HG03521 (cell line): ENCODE measurements around the gene ZDHHC14.

Experiments
- ATAC-seq: cut with Tn5 transposase; IDR thresholded peaks from one replicate; pipeline ENCODE4 v1.9.1; 2021; ENCODE audit warnings: mild to moderate bottlenecking, moderate library complexity; ENCODE audit not compliant: unreplicated experiment

The ZDHHC14 gene

DNA sequence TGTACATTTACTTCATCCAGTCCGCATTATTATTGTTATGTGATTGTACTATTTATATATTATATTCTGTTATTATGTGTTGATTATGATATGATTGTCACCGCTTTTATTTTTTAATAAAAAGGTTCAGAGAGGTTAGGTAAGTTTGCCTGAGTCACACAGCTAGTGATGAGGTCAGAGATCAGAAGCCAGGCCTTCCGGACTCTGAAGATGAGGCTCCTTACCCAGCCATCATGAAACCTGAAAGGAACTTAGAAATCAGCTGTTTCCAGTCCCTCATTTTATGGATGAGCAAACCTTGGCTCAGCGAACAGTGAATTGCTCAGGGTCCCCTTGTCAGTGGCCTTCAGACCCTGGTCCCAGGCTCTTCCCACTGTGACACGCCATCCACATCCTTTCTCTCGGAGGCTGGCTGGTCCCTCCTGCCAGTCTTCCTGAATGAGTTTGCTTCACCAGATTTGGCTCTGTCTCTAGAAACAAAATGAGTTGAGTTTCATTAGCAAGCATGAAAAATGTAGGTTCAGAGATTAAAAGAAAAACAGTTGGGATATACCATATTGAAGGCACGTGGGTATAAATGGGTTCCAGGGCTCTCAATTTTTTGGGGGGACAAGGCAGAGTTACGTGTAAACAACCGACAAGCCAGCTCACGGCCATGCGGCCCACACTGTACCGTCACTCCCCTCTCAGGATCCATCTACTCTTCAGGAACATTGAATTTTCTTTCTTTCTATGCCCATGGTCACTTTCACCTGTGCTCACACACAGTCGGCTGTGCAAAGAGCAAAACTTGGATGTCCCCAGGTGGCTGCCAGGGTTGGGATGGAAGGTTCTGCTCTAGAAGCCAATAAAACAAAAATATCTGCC, 132.9 kb downstream of the ZDHHC14 start:
- ATAC-seq, result no peak

DNA sequence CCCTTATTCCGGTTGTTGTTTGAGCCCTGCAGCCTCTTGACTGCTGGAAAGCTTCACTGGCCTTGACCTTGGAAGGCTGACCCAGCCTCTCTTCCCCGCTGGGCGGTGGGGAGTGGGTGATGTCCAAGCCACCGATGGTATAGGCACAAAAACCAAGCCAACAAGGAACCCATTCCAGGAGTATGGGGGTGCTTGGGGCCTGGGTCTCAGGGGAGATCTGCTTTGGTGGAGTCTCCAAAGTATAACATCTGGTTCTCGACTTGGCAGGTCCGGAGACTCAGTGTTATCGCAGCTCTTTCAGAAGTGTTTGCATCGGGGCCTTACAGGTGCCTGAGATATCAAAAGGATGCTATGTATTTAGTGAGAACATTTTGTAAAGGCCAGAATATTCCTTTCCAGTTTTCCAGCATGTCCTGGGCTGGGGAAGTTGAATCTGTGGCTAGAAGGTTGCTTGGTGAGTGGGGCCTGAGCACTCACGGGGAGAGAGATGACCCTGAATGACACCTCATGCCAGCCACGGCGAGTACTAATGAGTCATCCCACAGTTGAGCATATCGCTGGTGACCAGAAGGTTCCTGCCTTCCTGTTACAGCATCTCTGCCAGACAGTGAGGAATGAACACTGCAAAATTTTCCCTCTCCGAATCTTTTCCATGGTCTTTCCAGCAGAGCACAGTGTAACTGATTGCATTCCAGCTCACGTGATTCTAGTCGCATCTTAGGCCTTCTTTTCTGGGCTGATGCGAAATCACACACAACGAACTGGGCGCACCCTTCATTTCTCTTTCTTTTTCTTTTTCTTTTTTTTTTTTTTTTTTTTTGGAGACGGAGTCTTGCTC, 133.9 kb downstream of the ZDHHC14 start:
- no peak for ATAC-seq

DNA sequence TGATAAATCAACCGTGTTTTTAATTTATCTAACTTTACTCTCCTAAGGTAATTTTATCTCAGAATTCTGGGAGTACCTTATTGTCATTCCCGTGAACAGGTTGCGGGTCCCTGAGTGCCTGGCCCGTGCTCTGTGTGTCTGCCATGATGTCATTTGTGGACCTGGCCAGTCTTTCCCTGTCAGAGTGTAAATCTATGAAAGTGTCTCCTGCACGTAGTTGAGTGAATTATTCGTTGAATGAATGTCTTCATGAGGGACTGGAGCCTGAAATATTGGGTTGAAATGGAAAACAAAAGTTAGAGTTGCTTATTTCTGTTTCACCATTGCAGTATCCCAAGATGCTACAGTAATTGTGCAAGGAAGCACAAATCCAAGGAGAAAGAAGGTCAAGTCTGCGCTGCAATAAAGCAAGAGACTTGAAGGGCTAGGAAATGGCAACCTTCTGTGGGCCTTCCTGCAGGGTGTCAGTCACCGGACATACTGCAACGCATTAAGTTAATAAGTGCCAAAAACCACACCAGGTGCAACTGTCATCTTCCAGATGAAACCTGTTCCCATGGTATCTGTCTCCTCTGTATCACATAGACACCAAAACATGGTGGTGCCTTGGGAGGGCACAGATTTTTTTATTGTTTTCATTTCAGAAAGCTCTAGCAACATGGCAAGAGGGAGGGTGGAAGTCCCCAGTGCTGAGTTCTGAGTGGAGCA, 135.5 kb downstream of the ZDHHC14 start:
- no peak for ATAC-seq

DNA sequence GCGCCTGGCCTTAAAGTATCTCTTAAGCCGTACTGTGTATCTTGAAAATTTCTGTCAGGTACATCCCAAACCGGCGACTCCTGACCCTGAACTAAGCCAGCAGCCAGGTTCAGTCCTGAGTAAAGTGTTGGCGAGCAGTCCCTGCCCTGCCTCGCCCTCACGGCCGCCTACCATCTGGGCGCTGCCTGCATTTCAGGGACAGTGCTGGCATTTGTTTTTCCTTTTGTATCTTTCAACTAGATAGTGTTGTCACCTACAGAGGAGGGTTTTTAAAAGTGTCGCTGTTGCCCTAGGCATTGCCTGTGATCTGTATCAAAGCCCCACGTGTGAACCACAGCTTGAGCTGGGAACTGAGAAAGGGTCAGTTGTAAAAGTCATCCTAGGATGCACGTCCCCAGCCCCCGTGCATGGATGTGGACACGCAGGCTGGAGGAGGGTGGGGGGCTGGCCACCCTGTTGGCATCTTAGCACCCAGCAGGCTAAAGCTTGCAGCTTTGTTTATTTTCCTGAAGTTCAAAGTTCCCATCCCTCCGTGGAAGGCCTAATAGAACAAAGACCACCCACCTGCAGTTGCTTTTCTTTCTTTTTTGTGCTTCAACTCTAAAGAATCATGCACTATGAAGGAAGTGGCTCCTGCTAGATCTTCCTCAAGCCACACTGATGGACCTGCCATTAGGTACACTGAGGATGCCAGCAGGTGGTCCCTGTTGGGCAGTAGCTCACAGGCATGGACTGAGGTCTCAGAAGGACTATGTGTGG, 136.8 kb downstream of the ZDHHC14 start:
- ATAC-seq, result no peak

DNA sequence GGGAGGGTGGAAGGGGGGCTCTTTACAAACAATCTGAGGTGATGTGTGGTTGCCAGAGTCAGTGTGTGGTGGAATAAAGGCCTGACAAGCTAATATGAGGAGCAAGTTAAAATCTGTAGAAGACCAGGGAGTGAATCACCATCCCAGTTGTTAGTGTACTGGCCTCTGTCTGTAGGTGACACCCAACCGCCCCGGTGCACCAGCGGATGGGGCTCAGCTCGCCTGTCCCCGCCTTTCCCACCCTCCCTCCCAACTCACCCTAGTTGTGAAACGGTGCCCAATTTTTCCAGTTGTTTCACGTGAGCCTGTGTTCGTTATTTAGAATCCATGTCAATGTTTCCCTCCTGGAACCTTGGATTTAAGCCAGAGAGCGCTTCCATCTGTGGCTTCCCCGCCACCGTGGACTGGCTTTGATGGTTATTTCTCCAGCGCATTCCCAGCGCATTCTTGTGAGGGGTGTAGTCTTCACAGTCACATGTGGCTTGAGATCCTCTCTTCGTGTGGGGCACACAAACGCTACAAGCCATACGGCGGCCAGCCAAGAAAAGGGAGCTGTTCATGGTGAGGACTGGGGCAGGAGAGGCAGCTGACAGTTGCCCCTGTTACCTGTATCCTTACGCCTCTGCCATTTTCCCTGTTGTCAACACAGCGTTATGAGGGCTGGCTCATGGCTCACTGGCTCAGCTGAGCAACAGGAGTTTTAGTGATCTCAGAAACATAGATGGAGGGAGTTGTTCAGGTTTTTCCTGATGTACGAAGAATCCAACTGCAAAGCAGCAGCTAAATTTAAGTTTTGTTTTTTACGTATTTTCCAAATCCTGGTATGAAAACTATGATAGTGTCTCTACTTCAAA, 137.6 kb downstream of the ZDHHC14 start:
- no peak for ATAC-seq

DNA sequence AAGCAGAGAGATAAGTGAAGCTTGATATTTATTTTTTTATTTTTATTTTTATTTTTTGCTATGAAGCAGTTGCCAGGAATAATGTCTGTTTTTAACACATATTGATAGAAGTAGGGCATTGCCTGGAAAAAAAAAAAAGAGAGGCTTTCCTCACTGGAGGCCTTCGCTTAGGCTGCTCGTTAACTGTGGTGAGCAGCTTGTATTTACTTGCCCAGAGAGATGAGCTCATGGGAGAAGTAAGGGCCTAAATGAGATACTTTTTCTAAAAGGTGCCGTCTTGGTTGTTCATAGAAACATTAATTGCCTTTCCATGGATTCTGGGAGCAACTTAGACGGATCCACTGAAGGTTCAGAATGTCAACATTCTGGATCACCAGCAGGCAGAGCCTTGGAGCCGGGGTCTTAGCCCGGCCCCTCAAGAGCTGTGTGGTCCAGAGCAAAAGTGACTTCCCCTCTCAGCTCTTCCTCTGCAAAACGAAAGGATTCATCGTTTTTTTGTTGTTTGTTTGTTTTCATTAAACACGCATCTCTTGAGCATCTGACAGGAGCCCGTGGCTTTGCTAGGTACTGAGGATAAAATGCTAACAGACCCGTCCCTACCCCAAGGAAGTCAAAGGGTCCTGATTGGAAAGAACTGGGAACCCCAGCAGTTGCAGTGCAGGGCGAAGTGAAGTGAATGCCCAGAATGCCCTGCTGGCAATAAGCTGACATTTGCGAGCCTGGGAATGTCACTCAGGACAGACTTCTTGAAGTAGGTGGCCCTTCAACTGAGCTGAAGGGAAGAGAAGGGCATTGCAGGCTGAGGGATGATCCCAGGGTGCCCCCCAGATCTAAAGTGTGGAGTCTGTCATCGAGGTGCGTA, 138.5 kb downstream of the ZDHHC14 start:
- ATAC-seq, result no peak

DNA sequence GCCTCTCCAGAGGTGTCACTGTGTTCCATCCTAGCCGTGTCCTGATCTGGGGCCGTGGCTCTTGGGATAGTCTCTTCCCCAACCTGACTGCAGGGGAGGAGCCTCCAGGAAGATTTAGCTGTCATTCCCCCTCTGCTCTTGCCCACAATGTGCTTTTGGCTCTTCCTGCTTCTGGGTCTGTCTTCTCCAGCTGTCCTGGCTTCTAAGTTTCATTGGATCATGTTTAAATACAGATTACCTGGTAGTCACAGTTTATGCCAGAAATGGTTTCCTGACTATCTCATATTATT, 139.1 kb downstream of the ZDHHC14 start:
- ATAC-seq, result no peak

DNA sequence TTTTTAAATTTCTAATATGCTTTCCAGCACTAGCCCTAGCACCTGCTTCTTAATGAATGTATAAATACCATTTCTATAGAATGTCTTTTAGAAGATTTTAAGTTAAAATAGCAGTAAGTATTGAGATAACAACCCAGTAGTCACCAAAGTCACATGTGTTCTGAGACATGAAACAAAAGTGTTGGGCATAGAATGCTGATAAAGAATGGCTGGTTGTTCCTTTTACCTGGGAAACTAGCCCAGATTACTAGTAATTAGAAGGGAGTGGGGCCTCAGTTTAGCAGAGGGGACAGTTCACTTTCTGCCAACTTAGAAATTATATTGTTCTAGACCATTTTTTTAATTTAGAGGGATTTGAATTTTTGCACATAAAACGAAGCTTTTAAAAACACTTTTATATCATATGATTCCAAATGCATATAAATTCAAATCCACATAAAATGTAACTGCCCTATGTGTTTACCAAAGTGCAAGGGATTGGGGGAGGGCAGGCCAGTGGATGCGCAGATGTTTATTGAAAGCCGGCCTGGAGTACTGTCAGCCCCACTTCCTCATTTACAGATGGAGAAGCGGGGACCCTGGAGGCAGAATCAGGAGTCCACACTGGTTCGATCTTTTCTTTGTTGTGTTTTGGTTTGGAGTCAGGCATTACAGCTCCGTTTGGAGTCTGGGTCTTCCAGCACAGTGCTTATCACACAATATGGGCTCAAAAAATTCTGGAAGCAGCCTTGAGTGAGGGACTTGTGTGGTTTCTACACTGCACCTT, 139.8 kb downstream of the ZDHHC14 start:
- no peak for ATAC-seq

DNA sequence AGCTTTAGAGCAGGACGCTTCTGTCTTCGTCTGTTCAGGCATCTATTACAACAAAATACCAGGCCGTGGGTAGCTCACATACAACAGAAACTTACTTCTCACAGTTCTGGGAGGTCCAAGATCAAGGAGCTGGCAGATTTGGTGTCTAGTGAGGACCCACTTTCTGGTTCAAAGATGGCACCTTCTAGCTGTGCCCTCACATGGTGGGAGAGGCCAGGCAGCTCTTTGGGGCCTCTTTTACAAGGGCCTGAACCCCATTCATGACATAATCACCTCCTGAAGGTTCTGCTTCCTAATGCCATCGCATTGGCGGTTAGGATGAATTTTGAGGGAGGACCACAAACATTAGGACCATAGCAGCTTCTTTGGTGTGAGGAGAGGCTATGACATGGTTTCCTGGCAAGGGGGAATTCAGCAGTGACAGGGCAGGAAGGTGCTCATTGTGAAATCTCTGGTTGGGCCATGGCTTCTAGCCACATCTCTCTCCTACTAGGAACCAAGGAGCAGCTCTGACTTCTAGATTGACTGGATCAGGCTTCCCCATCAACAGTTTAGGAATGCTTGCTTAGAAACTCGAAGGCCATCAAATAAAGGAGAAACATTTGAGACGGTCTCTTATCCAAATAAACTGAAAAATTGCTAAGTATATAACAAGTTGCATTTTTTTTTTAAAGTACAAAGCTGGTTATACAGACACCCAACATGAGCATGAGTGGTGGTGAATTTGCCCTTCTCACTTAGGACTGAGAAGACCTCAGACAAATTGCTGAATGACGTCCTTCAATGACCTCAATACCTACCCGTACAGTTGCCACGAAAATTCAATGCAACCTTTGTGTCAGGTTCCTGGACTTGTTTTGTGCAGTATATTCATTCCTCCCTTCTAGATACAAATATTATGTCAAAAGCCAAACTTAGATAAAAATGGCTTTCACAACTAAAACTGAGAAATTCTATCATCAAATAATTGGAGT, 140.7 kb downstream of the ZDHHC14 start:
- no peak for ATAC-seq

DNA sequence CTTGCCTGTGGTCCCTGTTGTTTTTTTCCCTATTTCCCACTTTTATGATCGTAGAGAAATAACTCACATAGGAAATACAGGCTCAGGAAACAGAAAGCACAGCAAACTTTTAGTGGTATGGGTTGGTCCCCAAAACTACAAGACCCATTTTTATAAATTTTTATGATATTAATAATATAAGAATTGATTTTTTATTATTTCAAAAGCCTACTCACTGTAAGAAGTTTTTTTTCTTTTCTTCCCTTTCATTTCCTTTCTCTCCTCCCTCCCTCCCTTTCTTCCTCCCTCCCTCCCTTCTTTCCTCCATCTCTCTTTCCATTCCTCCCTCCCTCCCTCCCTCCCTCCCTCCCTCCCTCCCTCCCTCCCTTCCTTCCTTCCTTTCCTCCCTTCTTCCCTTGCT, 141.5 kb downstream of the ZDHHC14 start:
- ATAC-seq, result no peak

DNA sequence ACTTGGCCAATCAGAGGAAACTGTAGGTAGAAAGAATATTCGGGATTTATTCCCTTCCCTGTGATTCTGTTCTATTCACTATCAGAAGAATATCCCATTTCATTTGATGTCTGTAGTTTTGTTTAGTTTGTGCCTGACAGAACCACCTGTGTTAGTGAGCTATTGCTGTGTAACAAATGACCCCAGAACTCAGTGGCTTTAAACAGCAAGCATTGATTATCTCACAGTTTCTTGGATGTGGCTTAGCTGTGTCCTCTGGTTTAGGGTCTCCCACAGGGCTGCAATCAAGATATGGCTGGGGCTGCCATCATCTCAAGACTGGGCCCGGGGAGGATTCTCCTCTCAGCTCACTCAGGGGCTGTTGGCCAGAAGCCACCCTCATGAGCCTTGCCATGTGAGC, 143.7 kb downstream of the ZDHHC14 start:
- ATAC-seq, result no peak

DNA sequence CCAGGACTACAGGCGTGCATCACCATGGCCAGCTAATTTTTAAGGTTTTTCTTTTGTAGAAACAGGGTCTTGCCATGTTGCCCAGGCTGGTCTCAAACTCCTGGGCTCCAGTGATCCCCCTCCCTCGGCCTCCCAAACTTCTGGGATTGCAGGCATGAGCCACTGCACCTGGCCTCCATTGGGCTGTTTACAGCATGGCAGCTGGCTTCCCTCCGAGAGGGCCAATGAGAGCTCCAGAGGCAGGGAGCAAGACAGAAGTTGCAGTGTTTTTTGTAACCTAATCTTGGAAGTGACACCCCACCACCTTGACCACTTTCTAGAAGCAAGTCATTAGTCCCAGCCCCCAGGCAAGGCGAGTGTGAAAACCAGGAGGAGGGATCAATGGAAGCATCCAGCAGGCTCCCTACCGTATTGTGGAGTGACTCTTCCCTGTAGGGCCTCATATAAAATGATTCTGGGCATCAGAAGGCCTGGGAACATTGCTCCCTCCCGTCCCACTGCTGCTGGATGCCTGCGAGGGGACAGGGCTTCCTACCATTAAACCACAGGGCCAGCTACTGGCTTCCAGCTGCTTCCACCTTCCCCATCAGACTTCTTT, 144.4 kb downstream of the ZDHHC14 start:
- no peak for ATAC-seq

DNA sequence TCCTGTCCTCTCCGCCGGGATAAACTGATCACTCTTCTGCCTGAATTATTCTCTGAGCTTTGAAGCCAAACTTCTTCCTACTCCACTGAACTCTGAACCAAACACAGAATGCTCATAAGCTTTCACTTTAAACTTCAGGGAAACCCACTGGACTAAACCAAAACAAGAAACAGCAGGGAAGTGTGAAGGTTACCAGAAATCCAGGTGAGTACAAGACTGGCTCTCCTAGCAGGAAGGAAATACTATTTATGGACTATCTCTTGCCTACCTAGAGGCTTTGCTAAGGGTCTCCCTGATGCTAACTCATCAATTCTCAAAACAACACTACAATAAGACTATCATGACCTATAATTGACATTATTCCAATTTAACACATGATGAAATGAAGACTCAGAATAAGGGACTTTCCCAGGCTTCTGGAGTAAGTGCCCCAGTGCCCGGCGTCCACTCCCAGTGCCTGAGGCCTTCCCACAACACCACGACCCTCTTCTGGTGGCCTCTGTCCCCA, 145.0 kb downstream of the ZDHHC14 start:
- ATAC-seq, result no peak

DNA sequence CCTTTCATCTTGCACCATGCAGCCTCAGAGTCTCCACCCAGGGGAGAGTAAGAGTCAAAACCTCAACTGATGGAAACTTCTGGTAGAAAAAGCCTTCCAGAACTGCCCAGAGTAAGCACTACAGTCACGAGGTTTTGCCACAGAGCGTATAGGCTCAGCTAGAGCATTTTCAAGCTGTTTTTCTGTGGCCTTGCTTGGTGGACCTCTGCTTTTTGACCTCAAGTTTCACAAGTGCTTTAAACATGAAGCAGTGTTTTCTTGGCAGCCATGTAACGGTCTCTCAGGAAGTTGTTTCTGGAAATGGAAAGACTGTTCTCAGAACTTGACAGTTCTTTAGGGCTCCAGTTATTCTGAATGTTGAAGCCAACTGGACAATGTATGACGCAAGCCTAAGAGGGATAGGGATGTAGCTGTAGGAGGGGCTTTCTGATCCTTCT, 146.5 kb downstream of the ZDHHC14 start:
- ATAC-seq, result peak; percentile 77

DNA sequence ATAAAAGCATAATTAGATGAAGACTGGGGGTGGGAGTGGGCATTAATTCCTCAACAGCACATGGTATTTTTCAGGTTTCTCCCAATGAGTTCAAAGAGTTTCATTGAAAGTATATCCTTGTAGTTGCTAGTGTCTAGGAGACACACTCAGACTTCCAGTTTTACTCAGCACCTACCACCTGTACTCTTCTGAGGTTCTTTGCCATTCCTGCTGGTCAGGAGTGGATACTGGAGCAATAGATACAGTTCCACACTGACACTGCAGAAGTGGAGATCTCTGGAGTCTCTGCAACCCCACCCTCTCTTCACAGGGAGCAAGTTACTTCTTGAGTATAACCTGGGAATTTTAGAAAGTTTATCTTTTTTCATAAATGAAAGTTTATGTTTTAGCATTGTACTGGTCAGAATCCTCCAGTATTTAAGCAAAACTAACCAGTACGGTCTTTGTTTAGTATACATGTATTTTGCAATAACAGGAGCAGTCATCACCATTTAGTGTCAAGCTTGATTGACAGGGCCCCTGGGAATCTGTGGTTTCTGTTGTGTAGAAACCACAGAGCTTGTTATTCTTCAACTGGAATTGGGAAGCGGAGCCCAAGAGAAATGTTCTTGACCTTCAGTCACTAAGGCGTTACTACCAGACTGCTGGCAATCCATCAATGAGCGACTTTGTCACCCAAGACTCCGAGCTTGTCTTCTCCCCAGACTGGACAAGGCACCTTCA, 148.1 kb downstream of the ZDHHC14 start:
- ATAC-seq, result no peak

DNA sequence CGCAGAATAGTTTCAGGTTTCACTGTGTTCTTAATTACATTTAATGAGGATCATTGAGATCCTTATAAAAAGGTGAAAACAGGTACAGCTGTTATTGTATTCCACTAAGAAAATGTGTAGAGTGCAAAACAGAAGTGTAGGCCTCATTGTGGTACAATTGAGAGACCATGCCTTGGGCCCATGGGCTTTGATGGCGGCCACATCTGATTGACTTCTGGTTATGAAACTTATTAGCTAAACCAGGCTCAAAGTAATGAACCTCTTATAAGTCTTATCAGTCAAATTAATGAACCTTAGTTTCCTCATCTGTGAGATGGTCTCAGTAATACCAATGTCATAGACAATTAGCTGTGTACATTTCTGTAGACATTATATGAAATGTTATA, 148.7 kb downstream of the ZDHHC14 start:
- ATAC-seq, result no peak
